ENCODE results near the gene WFIKKN1. TPM values are rescaled to one million over a fixed set of nuclear protein-coding genes. Genes with fewer than 3 reads are reported as not detected.
A peak's percentile ranks its signal among the peaks of the same experiment; 100 is the strongest.

Gene WFIKKN1
- total and polyA plus RNA-seq, 2 of the 13 experiments (the other 11 are each of a cell fraction or from before 2014, with no cell fraction given): 1.7 to 4.9 TPM

DNA sequence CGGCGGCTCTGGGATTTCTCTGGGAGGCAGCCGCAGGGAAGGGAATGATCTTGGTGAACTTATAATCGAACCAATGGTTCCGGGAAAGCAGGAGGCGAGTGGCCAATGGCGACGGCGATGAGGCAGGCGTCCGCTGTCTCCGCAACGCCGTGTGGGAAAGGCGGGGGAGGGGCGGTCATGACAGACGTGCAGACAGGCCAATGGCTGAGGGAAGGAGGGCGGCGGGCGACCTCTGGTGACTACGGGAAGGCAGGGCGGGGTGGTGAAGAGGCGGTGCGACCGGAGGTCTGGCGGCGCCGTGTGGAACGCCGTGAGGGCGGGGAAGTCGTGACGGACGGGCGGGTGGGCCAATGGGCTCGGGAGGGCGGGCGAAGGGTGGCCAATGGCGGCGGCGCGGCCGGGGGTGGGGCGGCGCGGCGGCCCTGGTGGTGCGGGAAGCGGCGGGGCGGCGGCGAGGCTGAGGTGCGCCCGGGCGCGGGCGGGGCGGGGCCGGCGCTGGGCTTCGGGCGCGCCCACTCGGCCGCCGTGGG, 41.1 kb upstream of the WFIKKN1 start, which contains the start of gene RAB40C (continued):
- TF ChIP-seq, protein P1, sequence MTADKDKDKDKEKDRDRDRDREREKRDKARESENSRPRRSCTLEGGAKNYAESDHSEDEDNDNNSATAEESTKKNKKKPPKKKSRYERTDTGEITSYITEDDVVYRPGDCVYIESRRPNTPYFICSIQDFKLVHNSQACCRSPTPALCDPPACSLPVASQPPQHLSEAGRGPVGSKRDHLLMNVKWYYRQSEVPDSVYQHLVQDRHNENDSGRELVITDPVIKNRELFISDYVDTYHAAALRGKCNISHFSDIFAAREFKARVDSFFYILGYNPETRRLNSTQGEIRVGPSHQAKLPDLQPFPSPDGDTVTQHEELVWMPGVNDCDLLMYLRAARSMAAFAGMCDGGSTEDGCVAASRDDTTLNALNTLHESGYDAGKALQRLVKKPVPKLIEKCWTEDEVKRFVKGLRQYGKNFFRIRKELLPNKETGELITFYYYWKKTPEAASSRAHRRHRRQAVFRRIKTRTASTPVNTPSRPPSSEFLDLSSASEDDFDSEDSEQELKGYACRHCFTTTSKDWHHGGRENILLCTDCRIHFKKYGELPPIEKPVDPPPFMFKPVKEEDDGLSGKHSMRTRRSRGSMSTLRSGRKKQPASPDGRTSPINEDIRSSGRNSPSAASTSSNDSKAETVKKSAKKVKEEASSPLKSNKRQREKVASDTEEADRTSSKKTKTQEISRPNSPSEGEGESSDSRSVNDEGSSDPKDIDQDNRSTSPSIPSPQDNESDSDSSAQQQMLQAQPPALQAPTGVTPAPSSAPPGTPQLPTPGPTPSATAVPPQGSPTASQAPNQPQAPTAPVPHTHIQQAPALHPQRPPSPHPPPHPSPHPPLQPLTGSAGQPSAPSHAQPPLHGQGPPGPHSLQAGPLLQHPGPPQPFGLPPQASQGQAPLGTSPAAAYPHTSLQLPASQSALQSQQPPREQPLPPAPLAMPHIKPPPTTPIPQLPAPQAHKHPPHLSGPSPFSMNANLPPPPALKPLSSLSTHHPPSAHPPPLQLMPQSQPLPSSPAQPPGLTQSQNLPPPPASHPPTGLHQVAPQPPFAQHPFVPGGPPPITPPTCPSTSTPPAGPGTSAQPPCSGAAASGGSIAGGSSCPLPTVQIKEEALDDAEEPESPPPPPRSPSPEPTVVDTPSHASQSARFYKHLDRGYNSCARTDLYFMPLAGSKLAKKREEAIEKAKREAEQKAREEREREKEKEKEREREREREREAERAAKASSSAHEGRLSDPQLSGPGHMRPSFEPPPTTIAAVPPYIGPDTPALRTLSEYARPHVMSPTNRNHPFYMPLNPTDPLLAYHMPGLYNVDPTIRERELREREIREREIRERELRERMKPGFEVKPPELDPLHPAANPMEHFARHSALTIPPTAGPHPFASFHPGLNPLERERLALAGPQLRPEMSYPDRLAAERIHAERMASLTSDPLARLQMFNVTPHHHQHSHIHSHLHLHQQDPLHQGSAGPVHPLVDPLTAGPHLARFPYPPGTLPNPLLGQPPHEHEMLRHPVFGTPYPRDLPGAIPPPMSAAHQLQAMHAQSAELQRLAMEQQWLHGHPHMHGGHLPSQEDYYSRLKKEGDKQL (CRISPR knock-in tag; IDR thresholded peaks at IDR 0.05; ENCODE audit: low read depth): no peak; the same call in 1 of the 2 replicates
- no peak for TF ChIP-seq ZNF546 (CRISPR knock-in tag; conservative IDR thresholded peaks at IDR 0.05)
- TF ChIP-seq ZNF841 (CRISPR knock-in tag; IDR thresholded peaks at IDR 0.05; ENCODE audit: borderline replicate concordance): no peak
- TF ChIP-seq ARNT (IDR thresholded peaks at IDR 0.05): no peak
- no peak for TF ChIP-seq ELF3 (CRISPR knock-in tag; IDR thresholded peaks at IDR 0.05)
- no peak for TF ChIP-seq DDIT3 (CRISPR knock-in tag; IDR thresholded peaks at IDR 0.05)
- no peak for TF ChIP-seq SIX1 (CRISPR knock-in tag; IDR thresholded peaks at IDR 0.05; ENCODE audit: borderline replicate concordance)
- TF ChIP-seq KMT2B (CRISPR knock-in tag; IDR thresholded peaks at IDR 0.05): peak; percentile 17; the same call in 1 of the 2 replicates
- no peak for TF ChIP-seq HIVEP1 (CRISPR knock-in tag; IDR thresholded peaks at IDR 0.05)
- TF ChIP-seq SAFB2 (CRISPR knock-in tag; IDR thresholded peaks at IDR 0.05; ENCODE audit: borderline replicate concordance, low read depth): no peak
- TF ChIP-seq ZNF292 (CRISPR knock-in tag; IDR thresholded peaks at IDR 0.05; ENCODE audit: borderline replicate concordance, low read depth): no peak
- TF ChIP-seq, protein P2, sequence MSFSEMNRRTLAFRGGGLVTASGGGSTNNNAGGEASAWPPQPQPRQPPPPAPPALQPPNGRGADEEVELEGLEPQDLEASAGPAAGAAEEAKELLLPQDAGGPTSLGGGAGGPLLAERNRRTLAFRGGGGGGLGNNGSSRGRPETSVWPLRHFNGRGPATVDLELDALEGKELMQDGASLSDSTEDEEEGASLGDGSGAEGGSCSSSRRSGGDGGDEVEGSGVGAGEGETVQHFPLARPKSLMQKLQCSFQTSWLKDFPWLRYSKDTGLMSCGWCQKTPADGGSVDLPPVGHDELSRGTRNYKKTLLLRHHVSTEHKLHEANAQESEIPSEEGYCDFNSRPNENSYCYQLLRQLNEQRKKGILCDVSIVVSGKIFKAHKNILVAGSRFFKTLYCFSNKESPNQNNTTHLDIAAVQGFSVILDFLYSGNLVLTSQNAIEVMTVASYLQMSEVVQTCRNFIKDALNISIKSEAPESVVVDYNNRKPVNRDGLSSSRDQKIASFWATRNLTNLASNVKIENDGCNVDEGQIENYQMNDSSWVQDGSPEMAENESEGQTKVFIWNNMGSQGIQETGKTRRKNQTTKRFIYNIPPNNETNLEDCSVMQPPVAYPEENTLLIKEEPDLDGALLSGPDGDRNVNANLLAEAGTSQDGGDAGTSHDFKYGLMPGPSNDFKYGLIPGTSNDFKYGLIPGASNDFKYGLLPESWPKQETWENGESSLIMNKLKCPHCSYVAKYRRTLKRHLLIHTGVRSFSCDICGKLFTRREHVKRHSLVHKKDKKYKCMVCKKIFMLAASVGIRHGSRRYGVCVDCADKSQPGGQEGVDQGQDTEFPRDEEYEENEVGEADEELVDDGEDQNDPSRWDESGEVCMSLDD (CRISPR knock-in tag; IDR thresholded peaks at IDR 0.05; ENCODE audit: borderline replicate concordance): no peak
- TF ChIP-seq KLF16 (CRISPR knock-in tag; IDR thresholded peaks at IDR 0.05): no peak
- TF ChIP-seq TARDBP (CRISPR knock-in tag; IDR thresholded peaks at IDR 0.05): no peak
- TF ChIP-seq, protein P3, sequence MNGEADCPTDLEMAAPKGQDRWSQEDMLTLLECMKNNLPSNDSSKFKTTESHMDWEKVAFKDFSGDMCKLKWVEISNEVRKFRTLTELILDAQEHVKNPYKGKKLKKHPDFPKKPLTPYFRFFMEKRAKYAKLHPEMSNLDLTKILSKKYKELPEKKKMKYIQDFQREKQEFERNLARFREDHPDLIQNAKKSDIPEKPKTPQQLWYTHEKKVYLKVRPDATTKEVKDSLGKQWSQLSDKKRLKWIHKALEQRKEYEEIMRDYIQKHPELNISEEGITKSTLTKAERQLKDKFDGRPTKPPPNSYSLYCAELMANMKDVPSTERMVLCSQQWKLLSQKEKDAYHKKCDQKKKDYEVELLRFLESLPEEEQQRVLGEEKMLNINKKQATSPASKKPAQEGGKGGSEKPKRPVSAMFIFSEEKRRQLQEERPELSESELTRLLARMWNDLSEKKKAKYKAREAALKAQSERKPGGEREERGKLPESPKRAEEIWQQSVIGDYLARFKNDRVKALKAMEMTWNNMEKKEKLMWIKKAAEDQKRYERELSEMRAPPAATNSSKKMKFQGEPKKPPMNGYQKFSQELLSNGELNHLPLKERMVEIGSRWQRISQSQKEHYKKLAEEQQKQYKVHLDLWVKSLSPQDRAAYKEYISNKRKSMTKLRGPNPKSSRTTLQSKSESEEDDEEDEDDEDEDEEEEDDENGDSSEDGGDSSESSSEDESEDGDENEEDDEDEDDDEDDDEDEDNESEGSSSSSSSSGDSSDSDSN (CRISPR knock-in tag; IDR thresholded peaks at IDR 0.05): no peak
- no peak for TF ChIP-seq ZMYM4 (CRISPR knock-in tag; IDR thresholded peaks at IDR 0.05)
- TF ChIP-seq ATRX (CRISPR knock-in tag; IDR thresholded peaks at IDR 0.05; ENCODE audit: borderline replicate concordance): no peak
- TF ChIP-seq ZNF24 (IDR thresholded peaks at IDR 0.05): no peak
- no peak for TF ChIP-seq RAD51 (IDR thresholded peaks at IDR 0.05; ENCODE audit: borderline replicate concordance)
- no peak for TF ChIP-seq PPARG (CRISPR knock-in tag; conservative IDR thresholded peaks at IDR 0.05)
- TF ChIP-seq ZFP41 (CRISPR knock-in tag; IDR thresholded peaks at IDR 0.05; ENCODE audit: borderline replicate concordance): no peak
